ENCODE measurements around the gene ATF5.

Gene ATF5

GRCh38 chr19:49920624-49921363 is 8.2 kb upstream of the ATF5 start:
- intact Hi-C loops (cut with DNase I), result no loop called here
- peak in 2 of 10 donors; percentile 37 to 74 for DNase-seq

GRCh38 chr19:49921871-49922795 is 6.9 kb upstream of the ATF5 start:
- DNase-seq, result peak in 2 of 10 donors; percentile 20 to 37
- intact Hi-C loops (cut with DNase I), result no loop called here

- DNase-seq, result peak in 3 of 10 donors; percentile 21 to 70 (median 42)
- intact Hi-C loops (cut with DNase I), result no loop called here
Measured at GRCh38 chr19:49923055-49924003, 5.7 kb upstream of the ATF5 start.

- peak in 2 of 10 donors; percentile 46 to 74 for DNase-seq
- intact Hi-C loops (cut with DNase I), result no loop called here
Measured at GRCh38 chr19:49924004-49924880, 4.8 kb upstream of the ATF5 start.

- DNase-seq, result peak in 2 of 10 donors; percentile 19 to 57
- intact Hi-C loops (cut with DNase I), result loop anchor here (5.0 kb wide), 1 partner anchor 407 kb away; no protein-coding TSS in a partner anchor
Measured at GRCh38 chr19:49924881-49925210, 4.2 kb upstream of the ATF5 start.

GRCh38 chr19:49925486-49925885 is 3.5 kb upstream of the ATF5 start:
- peak in 1 of 10 donors; percentile 14 for DNase-seq
- intact Hi-C loops (cut with DNase I), result loop anchor here (5.0 kb wide), 1 partner anchor 407 kb away; no protein-coding TSS in a partner anchor

GRCh38 chr19:49926515-49926914 is 2.5 kb upstream of the ATF5 start:
- intact Hi-C loops (cut with DNase I), result loop anchor here (5.0 kb wide), 1 partner anchor 406 kb away; no protein-coding TSS in a partner anchor

GRCh38 chr19:49927526-49928264 is 1.3 kb upstream of the ATF5 start:
- DNase-seq, result peak in 2 of 10 donors; percentile 1 to 56
- intact Hi-C loops (cut with DNase I), result loop anchor here (5.0 kb wide), 1 partner anchor 405 kb away; no protein-coding TSS in a partner anchor

More at GRCh38 chr19:49926515-49926914, 2.5 kb upstream of the ATF5 start:
- peak in 1 of 10 donors; percentile 7 for DNase-seq

GRCh38 chr19:49929611-49930482 is 842 bp downstream of the ATF5 start:
- intact Hi-C loops (cut with DNase I), result loop anchor here (5.0 kb wide), 1 partner anchor 402 kb away; no protein-coding TSS in a partner anchor
- DNase-seq, result peak; percentile 84 to 99 (median 92)

- peak in 2 of 10 donors; percentile 46 to 72 for DNase-seq
Measured at GRCh38 chr19:49930483-49931011, 1.5 kb downstream of the ATF5 start.

GRCh38 chr19:49931293-49932040 is 2.5 kb downstream of the ATF5 start:
- intact Hi-C loops (cut with DNase I), result no loop called here
- DNase-seq, result peak in 2 of 10 donors; percentile 23 to 27

More at GRCh38 chr19:49930483-49931011, 1.5 kb downstream of the ATF5 start:
- intact Hi-C loops (cut with DNase I), result no loop called here

- intact Hi-C loops (cut with DNase I), result no loop called here
- DNase-seq, result no peak
Measured at GRCh38 chr19:49932041-49932451, 3.0 kb downstream of the ATF5 start.

- intact Hi-C loops (cut with DNase I), result no loop called here
Measured at GRCh38 chr19:49932731-49933131, 3.7 kb downstream of the ATF5 start.

GRCh38 chr19:49933643-49934042 is 4.6 kb downstream of the ATF5 start:
- intact Hi-C loops (cut with DNase I), result no loop called here
- peak in 2 of 10 donors; percentile 5 to 19 for DNase-seq

More at GRCh38 chr19:49932731-49933131, 3.7 kb downstream of the ATF5 start:
- DNase-seq, result peak in 2 of 10 donors; percentile 28 to 57

GRCh38 chr19:49936549-49936948 is 7.5 kb downstream of the ATF5 start:
- DNase-seq, result peak in 1 of 10 donors; percentile 8
- intact Hi-C loops (cut with DNase I), result no loop called here

Measured in posterior cingulate gyrus (tissue), 11 donors.